Prostate gland (tissue), 2 donors: ENCODE results near the gene APOOL.

Experiments
- POLR2A ChIP-seq: fragments of 450-650 bp; IDR thresholded peaks from one replicate; pipeline ENCODE4 v1.6.1; 2016; ENCODE audit warnings: antibody characterized with exemption, mild to moderate bottlenecking
- POLR2AphosphoS5 ChIP-seq: sonication (generic); formaldehyde crosslinking; IDR thresholded peaks from one replicate; pipeline ENCODE4 v1.6.1; 2017; ENCODE audit warnings: antibody characterized with exemption
- TF ChIP-seq, protein P1 (sequence below), 4 experiments: fragments of 200-600 bp in 2 of 4; fragments of 450-650 bp in 2 of 4; sonication (generic) in 2 of 4; IDR thresholded peaks; 1 replicate in 3 of 4; 2 replicates in 1 of 4; pipeline ENCODE4 v1.5.1; 2016 to 2019; ENCODE audit warnings: antibody characterized with exemption in 4 of 4, mild to moderate bottlenecking in 2 of 4, moderate library complexity in 2 of 4

DNA sequence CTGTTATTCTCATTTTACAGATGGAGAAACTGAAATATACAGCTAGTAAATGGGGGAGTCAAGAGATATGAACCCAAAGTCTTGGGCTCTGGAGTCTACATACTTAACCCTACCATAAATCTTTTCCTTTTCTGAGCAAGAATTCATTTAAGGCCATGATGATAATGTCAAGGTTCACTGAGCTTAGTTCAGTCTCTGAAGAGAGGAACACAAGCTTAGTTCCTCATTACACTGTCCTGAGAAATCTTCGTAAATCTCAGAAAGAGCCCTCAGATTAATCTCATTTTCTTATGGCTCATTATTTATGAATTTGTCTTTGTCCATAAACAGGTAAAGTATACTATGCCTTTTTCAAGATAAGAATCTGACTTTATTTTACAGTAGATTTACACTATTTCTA is 135.7 kb downstream of the APOOL start:
- no peak for TF ChIP-seq POLR2AphosphoS5
- TF ChIP-seq POLR2A = no peak
- TF ChIP-seq, protein P1, sequence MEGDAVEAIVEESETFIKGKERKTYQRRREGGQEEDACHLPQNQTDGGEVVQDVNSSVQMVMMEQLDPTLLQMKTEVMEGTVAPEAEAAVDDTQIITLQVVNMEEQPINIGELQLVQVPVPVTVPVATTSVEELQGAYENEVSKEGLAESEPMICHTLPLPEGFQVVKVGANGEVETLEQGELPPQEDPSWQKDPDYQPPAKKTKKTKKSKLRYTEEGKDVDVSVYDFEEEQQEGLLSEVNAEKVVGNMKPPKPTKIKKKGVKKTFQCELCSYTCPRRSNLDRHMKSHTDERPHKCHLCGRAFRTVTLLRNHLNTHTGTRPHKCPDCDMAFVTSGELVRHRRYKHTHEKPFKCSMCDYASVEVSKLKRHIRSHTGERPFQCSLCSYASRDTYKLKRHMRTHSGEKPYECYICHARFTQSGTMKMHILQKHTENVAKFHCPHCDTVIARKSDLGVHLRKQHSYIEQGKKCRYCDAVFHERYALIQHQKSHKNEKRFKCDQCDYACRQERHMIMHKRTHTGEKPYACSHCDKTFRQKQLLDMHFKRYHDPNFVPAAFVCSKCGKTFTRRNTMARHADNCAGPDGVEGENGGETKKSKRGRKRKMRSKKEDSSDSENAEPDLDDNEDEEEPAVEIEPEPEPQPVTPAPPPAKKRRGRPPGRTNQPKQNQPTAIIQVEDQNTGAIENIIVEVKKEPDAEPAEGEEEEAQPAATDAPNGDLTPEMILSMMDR (IDR thresholded peaks at IDR 0.05) = no peak
